Testis (tissue), 2 donors: ENCODE measurements around the gene ANO4.

Experiments used
- CTCF ChIP-seq, 3 experiments: fragments of 450-650 bp in 2 of 3; fragments of 200-600 bp in 1 of 3; sonication (generic) in 1 of 3; IDR thresholded peaks; one replicate each; pipeline ENCODE4 v1.5.1; 2016 to 2019; ENCODE audit warnings: antibody characterized with exemption in 3 of 3, mild to moderate bottlenecking in 2 of 3, moderate library complexity in 1 of 3
- POLR2A ChIP-seq: fragments of 450-650 bp; IDR thresholded peaks from one replicate; pipeline ENCODE4 v1.6.1; 2017; ENCODE audit warnings: antibody characterized with exemption, mild to moderate bottlenecking, moderate library complexity

- TF ChIP-seq CTCF (IDR thresholded peaks at IDR 0.05) = no peak
- no peak for TF ChIP-seq POLR2A
These were observed 303.4 kb downstream of the ANO4 start for GRCh38 chr12:101097829-101098580.
